Right lobe of liver (tissue), 6 donors: ENCODE measurements around the gene DENND4A. TPM values are rescaled to one million over a fixed set of nuclear protein-coding genes. Genes with fewer than 3 reads are reported as not detected.
A peak's percentile ranks its signal among the peaks of the same experiment; 100 is the strongest.
"Not testable (repeated sequence)": the region's sequence is repeated elsewhere in the genome, so short reads cannot be mapped to it uniquely, and the experiment has no call there.

Experiments
- ATAC-seq, 4 donors: fragments of 200-7000 bp; cut with Tn5 transposase; one replicate each; pipeline ENCODE4 v1.9.1; 2020; ENCODE audit warnings: mild to moderate bottlenecking in 4 of 4, moderate library complexity in 4 of 4
- DNase-seq, 3 donors: peaks; one replicate each; pipeline ENCODE4 v3.0.0-alpha.2; 2020
- H3K27ac ChIP-seq, 3 donors: fragments of 200-600 bp; one replicate each; pipeline ENCODE4 v1.8.0; 2022
- H3K27me3 ChIP-seq, 2 donors: fragments of 200-600 bp; one replicate each; pipeline ENCODE4 v1.8.0; 2022
- H3K36me3 ChIP-seq, 4 donors: fragments of 200-600 bp; sonication (generic) in 1 of 4; one replicate each; pipeline versions ENCODE4 v1.5.1 to v1.8.0; 2017 to 2022; ENCODE audit warnings: control low read depth in 1 of 4
- H3K4me1 ChIP-seq, 4 donors: fragments of 200-600 bp; sonication (generic) in 1 of 4; one replicate each; pipeline versions ENCODE4 v1.5.1 to v1.8.0; 2017 to 2022; ENCODE audit warnings: control low read depth in 1 of 4
- H3K4me3 ChIP-seq, 3 donors: fragments of 200-600 bp; one replicate each; pipeline ENCODE4 v1.8.0; 2022
- H3K9me3 ChIP-seq, 4 donors: fragments of 200-600 bp; sonication (generic) in 1 of 4; one replicate each; pipeline versions ENCODE4 v1.5.1 to v1.8.0; 2017 to 2022; ENCODE audit warnings: control low read depth in 1 of 4
- POLR2A ChIP-seq: fragments of 450-650 bp; IDR thresholded peaks from one replicate; pipeline ENCODE4 v1.6.1; 2017; ENCODE audit warnings: antibody characterized with exemption, mild to moderate bottlenecking
- WGBS: methylation state at CpG from one replicate; pipeline ENCODE4 v1.1.6; 2018; ENCODE audit warnings: low coverage, low lambda C conversion rate; ENCODE audit not compliant: insufficient coverage; ENCODE audit errors: missing lambda C conversion rate; 5-methylcytosine and 5-hydroxymethylcytosine counted together
- intact Hi-C, 2 donors: fragments of 100-400 bp; cut with DNase I; formaldehyde crosslinking; loops; one replicate each; pipeline versions ENCODE4 v1.11.2 to v1.14.1; 2022
- total RNA-seq, 6 experiments: library from RNA; depleted of rRNA in 2 of 6; stranded (reverse); fragments of >200 nt in 2 of 6; fragmentation: NEBNext Ultra II Directional in 3 of 6; extraction: Animal tissue kit (Norgen Biotek cat#: 25700) in 3 of 6; gene quantifications; one replicate each; pipeline versions ENCODE4 v1.1.0 to v1.2.4, GENCODE V29; 2016 to 2023
- TF ChIP-seq, protein P1 (sequence below), 4 donors: fragments of 200-600 bp in 3 of 4; fragments of 450-650 bp in 1 of 4; IDR thresholded peaks; one replicate each; pipeline versions ENCODE4 v1.5.1 to v1.8.0; 2016 to 2022; ENCODE audit warnings: antibody characterized with exemption in 4 of 4, mild to moderate bottlenecking in 2 of 4
- donor health status: DM: no; HTN: yes; CAD: no.
- donor health status: DM: no; HTN: no; CAD: no.
- donor health status: DM: no; HTN: no; CAD: no.
- donor health status: DM: no; HTN: yes; CAD: no.
- donor health status: DM: no; HTN: yes; CAD: no.

DENND4A gene
- total RNA-seq, 6 experiments from 2014 or later, result 12.7 to 32.4 (median 21.5) TPM

DNA sequence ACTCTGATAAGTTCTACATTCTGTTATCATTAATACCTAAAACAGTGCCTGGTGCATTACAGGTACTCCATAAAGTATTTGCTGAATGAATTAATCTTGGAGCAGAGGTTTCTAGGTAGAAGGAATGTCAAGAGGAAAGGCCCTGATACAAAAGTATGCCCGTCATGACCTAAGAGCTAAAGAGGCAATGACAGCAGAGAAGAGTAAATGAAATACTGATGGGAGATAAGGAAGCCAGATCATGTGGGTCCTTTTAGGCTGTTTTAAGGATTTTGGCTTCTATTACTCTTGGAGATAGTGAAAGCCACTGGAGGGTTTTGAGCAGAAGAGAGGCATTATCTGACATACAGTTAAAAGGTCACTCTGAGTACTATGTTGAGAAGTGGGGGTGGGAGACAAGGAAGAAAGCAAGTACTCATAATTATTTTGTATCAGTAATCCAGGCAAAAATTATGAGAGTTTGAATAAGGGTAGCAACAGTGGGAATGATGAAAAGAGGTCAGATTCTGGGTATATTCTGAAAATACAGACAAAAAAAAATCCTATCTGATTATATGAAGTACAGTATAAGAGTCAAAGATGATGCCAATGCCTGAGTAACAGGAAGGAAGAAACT is 48.3 kb downstream of the DENND4A start:
- DNase-seq, result no peak
- WGBS, result 91% methylated on average over 1 of the region's 1 CpG
- ATAC-seq, result no peak
- no peaks in the 10 kb centered on the region for H3K4me1 ChIP-seq
- H3K27me3 ChIP-seq, result no peaks in the 10 kb centered on the region
- H3K27ac ChIP-seq, result no peak overlapping the region
- intact Hi-C loops, result no loop called here
- no peaks in the 10 kb centered on the region for H3K9me3 ChIP-seq
- peaks cover 0 to 8% (median 0%) of the 10 kb centered on the region in 4 donors for H3K36me3 ChIP-seq
- H3K4me3 ChIP-seq, result no peak overlapping the region
- TF ChIP-seq, protein P1, sequence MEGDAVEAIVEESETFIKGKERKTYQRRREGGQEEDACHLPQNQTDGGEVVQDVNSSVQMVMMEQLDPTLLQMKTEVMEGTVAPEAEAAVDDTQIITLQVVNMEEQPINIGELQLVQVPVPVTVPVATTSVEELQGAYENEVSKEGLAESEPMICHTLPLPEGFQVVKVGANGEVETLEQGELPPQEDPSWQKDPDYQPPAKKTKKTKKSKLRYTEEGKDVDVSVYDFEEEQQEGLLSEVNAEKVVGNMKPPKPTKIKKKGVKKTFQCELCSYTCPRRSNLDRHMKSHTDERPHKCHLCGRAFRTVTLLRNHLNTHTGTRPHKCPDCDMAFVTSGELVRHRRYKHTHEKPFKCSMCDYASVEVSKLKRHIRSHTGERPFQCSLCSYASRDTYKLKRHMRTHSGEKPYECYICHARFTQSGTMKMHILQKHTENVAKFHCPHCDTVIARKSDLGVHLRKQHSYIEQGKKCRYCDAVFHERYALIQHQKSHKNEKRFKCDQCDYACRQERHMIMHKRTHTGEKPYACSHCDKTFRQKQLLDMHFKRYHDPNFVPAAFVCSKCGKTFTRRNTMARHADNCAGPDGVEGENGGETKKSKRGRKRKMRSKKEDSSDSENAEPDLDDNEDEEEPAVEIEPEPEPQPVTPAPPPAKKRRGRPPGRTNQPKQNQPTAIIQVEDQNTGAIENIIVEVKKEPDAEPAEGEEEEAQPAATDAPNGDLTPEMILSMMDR (IDR thresholded peaks at IDR 0.05), result no peak
- no peak for TF ChIP-seq POLR2A

DNA sequence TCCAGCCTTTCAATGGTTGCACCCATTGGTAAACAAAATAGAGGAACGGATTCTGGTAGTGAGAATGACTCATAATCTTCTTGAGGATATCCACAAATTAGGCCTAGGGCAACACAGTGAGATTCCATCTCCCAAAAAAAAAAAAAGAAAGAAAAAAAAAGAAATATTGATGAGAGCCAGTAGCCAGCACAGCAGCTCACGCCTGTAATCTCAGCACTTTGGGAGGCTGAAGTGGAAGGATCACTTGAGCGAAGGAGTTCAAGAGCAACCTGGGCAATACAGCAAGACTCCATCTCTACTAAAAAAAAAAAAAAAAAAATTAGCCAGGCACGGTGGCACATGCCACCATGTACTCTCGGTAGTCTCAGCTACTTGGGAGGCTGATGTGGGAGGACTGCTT is 51.9 kb downstream of the DENND4A start:
- WGBS, result 96% methylated on average over 5 of the region's 5 CpGs

DNA sequence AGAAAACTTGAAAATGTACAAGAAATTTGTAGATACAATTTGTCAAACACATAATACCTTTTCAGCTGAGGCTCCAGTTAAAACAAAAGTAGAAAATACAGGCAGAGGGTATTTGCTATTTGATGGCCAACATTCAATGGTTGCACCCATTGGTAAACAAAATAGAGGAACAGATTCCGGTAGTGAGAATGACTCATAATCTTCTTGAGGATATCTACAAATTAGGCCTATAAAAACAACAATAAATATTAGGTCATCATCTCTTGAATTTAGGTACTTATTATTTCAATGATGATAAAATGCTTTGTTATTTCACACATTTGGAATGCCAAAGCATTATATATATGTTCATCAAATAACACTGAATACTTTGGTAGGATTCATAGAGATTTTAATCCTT is 53.4 kb downstream of the DENND4A start:
- H3K4me1 ChIP-seq, result no peaks in the 10 kb centered on the region
- no peak overlapping the region for H3K4me3 ChIP-seq
- ATAC-seq (peak in 1 of 4 donors; percentile 20), DNase-seq (no peak)
- 53% methylated on average over 1 of the region's 1 CpG for WGBS
- no peaks in the 10 kb centered on the region for H3K9me3 ChIP-seq
- no peaks in the 10 kb centered on the region for H3K27me3 ChIP-seq
- no peak for TF ChIP-seq POLR2A
- TF ChIP-seq, protein P1 (IDR thresholded peaks at IDR 0.05), result no peak
- intact Hi-C loops, result no loop called here
- peaks cover 0 to 24% (median 20%) of the 10 kb centered on the region in 4 donors for H3K36me3 ChIP-seq
- no peak overlapping the region for H3K27ac ChIP-seq

More for the DNA sequence above, 51.9 kb downstream of the DENND4A start:
- no peaks in the 10 kb centered on the region for H3K9me3 ChIP-seq
- ATAC-seq (no peak), DNase-seq (no peak)
- H3K27ac ChIP-seq, result no peak overlapping the region
- no peak for TF ChIP-seq POLR2A
- TF ChIP-seq, protein P1 (IDR thresholded peaks at IDR 0.05), result no peak
- H3K27me3 ChIP-seq, result no peaks in the 10 kb centered on the region
- peaks cover 0 to 24% (median 18%) of the 10 kb centered on the region in 4 donors for H3K36me3 ChIP-seq
- H3K4me1 ChIP-seq, result no peaks in the 10 kb centered on the region
- intact Hi-C loops, result no loop called here
- H3K4me3 ChIP-seq, result no peak overlapping the region

DNA sequence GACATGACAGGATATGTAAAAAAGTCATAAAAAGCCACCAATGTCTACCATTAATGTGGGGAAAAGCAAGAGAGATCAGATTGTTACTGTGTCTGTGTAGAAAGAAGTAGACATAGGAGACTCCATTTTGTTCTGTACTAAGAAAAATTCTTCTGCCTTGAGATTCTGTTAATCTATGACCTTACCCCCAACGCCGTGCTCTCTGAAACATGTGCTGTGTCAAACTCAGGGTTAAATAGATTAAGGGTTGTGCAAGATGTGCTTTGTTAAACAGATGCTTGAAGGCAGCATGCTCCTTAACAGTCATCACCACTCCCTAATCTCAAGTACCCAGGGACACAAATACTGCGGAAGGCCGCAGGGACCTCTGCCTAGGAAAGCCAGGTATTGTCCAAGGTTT is 58.5 kb downstream of the DENND4A start:
- H3K36me3 ChIP-seq, result peaks cover 0 to 32% (median 20%) of the 10 kb centered on the region in 4 donors
- not testable (repeated sequence) for ATAC-seq

DNA sequence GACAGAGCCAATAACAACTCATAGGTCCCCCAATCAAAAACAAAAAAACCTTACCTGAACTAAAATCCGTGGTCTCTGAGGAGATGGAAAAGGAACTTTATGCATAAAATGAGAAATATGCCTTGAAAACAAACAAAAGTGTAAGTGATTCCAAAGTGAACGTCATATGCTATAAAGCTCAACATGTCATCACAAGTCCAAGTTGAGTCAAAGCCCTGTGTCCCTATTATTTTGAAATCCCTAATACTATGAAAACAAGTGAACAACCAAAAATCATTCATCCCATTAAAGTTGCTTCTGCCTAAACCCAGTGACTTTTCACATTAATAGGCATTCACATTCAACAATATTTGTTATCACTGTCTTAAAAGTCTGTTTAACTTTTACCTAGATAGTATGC is 59.4 kb downstream of the DENND4A start:
- intact Hi-C loops, result no loop called here
- no peaks in the 10 kb centered on the region for H3K9me3 ChIP-seq
- H3K36me3 ChIP-seq, result peaks cover 0 to 26% (median 15%) of the 10 kb centered on the region in 4 donors
- DNase-seq (no peak), ATAC-seq (no peak)
- no peak overlapping the region for H3K4me3 ChIP-seq
- TF ChIP-seq, protein P1 (IDR thresholded peaks at IDR 0.05), result no peak
- TF ChIP-seq POLR2A, result no peak
- no peaks in the 10 kb centered on the region for H3K27me3 ChIP-seq
- no peak overlapping the region for H3K27ac ChIP-seq
- no peaks in the 10 kb centered on the region for H3K4me1 ChIP-seq
- 77% methylated on average over 2 of the region's 2 CpGs for WGBS

More for the DNA sequence above, 58.5 kb downstream of the DENND4A start:
- H3K4me3 ChIP-seq, H3K27ac ChIP-seq, DNase-seq, intact Hi-C loops, H3K4me1 ChIP-seq, H3K9me3 ChIP-seq, H3K27me3 ChIP-seq: not testable (repeated sequence)
- WGBS, result 82% methylated on average over 4 of the region's 4 CpGs
